A549 (cell line): ENCODE results near the gene ZNF669. TPM values are rescaled to one million over a fixed set of nuclear protein-coding genes. Genes with fewer than 3 reads are reported as not detected.

Experiments used
- ATAC-seq, 2 experiments: fragments of 200-7000 bp in 1 of 2; fragments of >200 bp in 1 of 2; cut with Nextera tagmentation in 1 of 2; cut with Tn5 transposase in 1 of 2; 3 replicates each; pipeline versions ENCODE4 v1.8.0 to v1.9.1; 2018 to 2020; ENCODE audit warnings: mild to moderate bottlenecking in 1 of 2, moderate library complexity in 1 of 2
- CTCF ChIA-PET: fragments of 300-600 bp; sonication (Branson Sonifier 250); formaldehyde crosslinking; extraction: SDS; loops from one replicate; lab custom pipeline; 2021; ENCODE audit warnings: antibody characterized with exemption, inconsistent platforms; lab: Yijun Ruan, JAX
- POLR2A ChIA-PET: fragments of 350-600 bp; formaldehyde crosslinking; extraction: SDS; loops from one replicate; lab custom pipeline; 2021; ENCODE audit warnings: antibody characterized with exemption, inconsistent platforms; lab: Yijun Ruan, JAX
- DNase-seq, 2 experiments: peaks; one replicate each; pipeline versions ENCODE4 v3.0.0 to v3.0.0-alpha.2; 2011 to 2016; ENCODE audit warnings: low read depth in 1 of 2, low spot score in 1 of 2
- FAIRE-seq: peaks from 2 replicates; lab custom pipeline; 2011; peaks lifted over from hg19 to GRCh38; lab: Jason Lieb, UNC
- H3K27ac ChIP-seq, 2 experiments: fragments of >200 bp; sonication (Bioruptor Twin); formaldehyde crosslinking; 3 replicates each; pipeline ENCODE4 v1.5.1; 2016 to 2017
- H3K4me1 ChIP-seq: fragments of >200 bp; sonication (Bioruptor Twin); formaldehyde crosslinking; 3 replicates; pipeline ENCODE4 v1.6.1; 2016
- H3K4me2 ChIP-seq: fragments of >200 bp; sonication (Bioruptor Twin); formaldehyde crosslinking; 3 replicates; pipeline ENCODE4 v1.6.1; 2016
- H3K4me3 ChIP-seq: fragments of >200 bp; sonication (Bioruptor Twin); formaldehyde crosslinking; 3 replicates; pipeline ENCODE4 v1.5.1; 2016
- H3K9me3 ChIP-seq: fragments of >200 bp; sonication (Bioruptor Twin); formaldehyde crosslinking; 3 replicates; pipeline ENCODE4 v1.6.1; 2016
- BCL3 ChIP-seq: fragments of >200 bp; sonication (Bioruptor Twin); formaldehyde crosslinking; IDR thresholded peaks from 3 replicates; pipeline ENCODE4 v1.6.1; 2016
- BHLHE40 ChIP-seq: IDR thresholded peaks from 2 replicates; pipeline ENCODE4 v1.6.1; 2012; ENCODE audit warnings: low read depth, low read length, inconsistent platforms
- CBX2 ChIP-seq: fragments of 200-600 bp; sonication (generic); IDR thresholded peaks from 2 replicates; pipeline ENCODE4 v1.6.1; 2016; ENCODE audit warnings: low read depth, mild to moderate bottlenecking, borderline replicate concordance
- CHD2 ChIP-seq: fragments of 150-350 bp; IDR thresholded peaks from 2 replicates; pipeline ENCODE4 v1.6.1; 2014; ENCODE audit warnings: low read length; ENCODE audit not compliant: partially characterized antibody
- CTCF ChIP-seq: fragments of >200 bp; sonication (Bioruptor Twin); formaldehyde crosslinking; IDR thresholded peaks from 3 replicates; pipeline ENCODE4 v1.5.1; 2016
- EHF ChIP-seq: fragments of 250-450 bp; sonication (Bioruptor Pico); IDR thresholded peaks from 2 replicates; pipeline ENCODE4 v1.5.0; 2020; ENCODE audit warnings: mild to moderate bottlenecking
- FOSB ChIP-seq: fragments of 250-450 bp; sonication (Bioruptor Pico); IDR thresholded peaks from 2 replicates; pipeline ENCODE4 v1.5.0; 2020; ENCODE audit warnings: mild to moderate bottlenecking, moderate library complexity
- FOSL2 ChIP-seq, 2 experiments: fragments of 450-650 bp in 1 of 2; fragments of >200 bp in 1 of 2; sonication (Bioruptor Twin) in 1 of 2; formaldehyde crosslinking; IDR thresholded peaks; 2 replicates each; pipeline versions ENCODE4 v1.5.0 to v1.6.1; 2016 to 2020; ENCODE audit warnings: mild to moderate bottlenecking in 1 of 2, moderate library complexity in 1 of 2
- FOXS1 ChIP-seq: fragments of 250-450 bp; sonication (Bioruptor Pico); IDR thresholded peaks from 2 replicates; pipeline ENCODE4 v1.5.0; 2020; ENCODE audit warnings: mild to moderate bottlenecking, moderate library complexity
- HES2 ChIP-seq: fragments of >200 bp; sonication (Bioruptor Twin); formaldehyde crosslinking; IDR thresholded peaks from 2 replicates; pipeline ENCODE4 v1.6.1; 2016
- HEYL ChIP-seq: fragments of 250-450 bp; sonication (Bioruptor Pico); IDR thresholded peaks from 2 replicates; pipeline ENCODE4 v1.8.0; 2021; ENCODE audit warnings: mild to moderate bottlenecking, moderate library complexity
- HMGXB4 ChIP-seq: fragments of 250-450 bp; sonication (Bioruptor Pico); IDR thresholded peaks from 2 replicates; pipeline ENCODE4 v1.5.0; 2021; ENCODE audit warnings: mild to moderate bottlenecking, moderate library complexity, borderline replicate concordance
- HOXB5 ChIP-seq: fragments of 250-450 bp; sonication (Bioruptor Pico); IDR thresholded peaks from 2 replicates; pipeline ENCODE4 v1.5.0; 2020; ENCODE audit warnings: mild to moderate bottlenecking, moderate library complexity
- JUN ChIP-seq, 2 experiments: fragments of >200 bp; sonication (Bioruptor Twin); formaldehyde crosslinking; IDR thresholded peaks; 2 replicates in 1 of 2; 3 replicates in 1 of 2; pipeline ENCODE4 v1.6.1; 2016 to 2017
- KDM5A ChIP-seq: fragments of 200-600 bp; sonication (generic); IDR thresholded peaks from 2 replicates; pipeline ENCODE4 v1.6.1; 2016; ENCODE audit warnings: antibody characterized with exemption, mild to moderate bottlenecking
- MAZ ChIP-seq: fragments of 150-350 bp; IDR thresholded peaks from 2 replicates; pipeline ENCODE4 v1.6.1; 2014; ENCODE audit warnings: antibody characterized with exemption, low read depth, low read length, borderline replicate concordance
- MYC ChIP-seq: IDR thresholded peaks from 2 replicates; pipeline ENCODE4 v1.6.1; 2012; ENCODE audit warnings: mild to moderate bottlenecking, inconsistent platforms, low read length, improper control_type of control experiment, borderline replicate concordance
- NR3C1 ChIP-seq: fragments of >200 bp; sonication (Bioruptor Twin); formaldehyde crosslinking; IDR thresholded peaks from 3 replicates; pipeline ENCODE4 v1.6.1; 2017
- PBX3 ChIP-seq: IDR thresholded peaks from 2 replicates; pipeline ENCODE4 v1.6.1; 2012
- POLR2A ChIP-seq: IDR thresholded peaks from 2 replicates; pipeline ENCODE4 v1.6.1; 2012; ENCODE audit warnings: mild to moderate bottlenecking, low read length
- RARB ChIP-seq: fragments of 250-450 bp; sonication (Bioruptor Pico); IDR thresholded peaks from 2 replicates; pipeline ENCODE4 v1.8.0; 2021; ENCODE audit warnings: mild to moderate bottlenecking, moderate library complexity
- RFX5 ChIP-seq: fragments of 450-650 bp; IDR thresholded peaks from 2 replicates; pipeline ENCODE4 v1.7.1; 2014; ENCODE audit warnings: antibody characterized with exemption, mild to moderate bottlenecking, moderate library complexity
- USF2 ChIP-seq: fragments of 450-650 bp; IDR thresholded peaks from 2 replicates; pipeline ENCODE4 v1.6.1; 2014; ENCODE audit warnings: antibody characterized with exemption
- ZC3H11A ChIP-seq: fragments of 450-650 bp; IDR thresholded peaks from 2 replicates; pipeline ENCODE4 v1.6.1; 2014; ENCODE audit warnings: antibody characterized with exemption, mild to moderate bottlenecking
- WGBS: methylation state at CpG from one replicate; pipeline ENCODE4 v1.1.6; 2017; ENCODE audit errors: missing lambda C conversion rate; 5-methylcytosine and 5-hydroxymethylcytosine counted together
- polyA plus RNA-seq, 4 experiments: library from polyadenylated mRNA; depleted of rRNA in 3 of 4; stranded (reverse); fragments of >200 nt; fragmentation: RNase III in 1 of 4; extraction: RNeasy Plus Mini Kit Qiagen cat#74134 plus additional on column Dnase treatment in 1 of 4; gene quantifications; 2 replicates in 3 of 4; 3 replicates in 1 of 4; pipeline ENCODE4 v1.2.3, GENCODE V29; 2011 to 2017

The ZNF669 gene
- polyA plus RNA-seq, 2 of the 4 experiments (the other 2 are of a cell fraction), result 3.6 to 5.3 TPM

GRCh38 chr1:247115545-247115944, 11.4 kb upstream of the ZNF669 start:
- FAIRE-seq (no peak), DNase-seq (no peak), ATAC-seq (no peak)
- Histone ChIP-seq H3K4me3 (no peak overlapping the region), H3K4me1 (no peaks in the 10 kb centered on the region), H3K9me3 (peaks cover 37% of the 10 kb centered on the region), H3K4me2 (no peak overlapping the region), H3K27ac (no peak overlapping the region)
- 68% methylated on average over 3 of the region's 12 CpGs for WGBS
- ChIA-PET POLR2A (no interaction called here), CTCF (no interaction called here)
- TF ChIP-seq HOXB5 (CRISPR knock-in tag) (no peak), USF2 (no peak), FOSL2 (IDR thresholded peaks at IDR 0.05) (no peak), FOSL2 (CRISPR knock-in tag; IDR thresholded peaks at IDR 0.05) (no peak), CBX2 (no peak), FOXS1 (CRISPR knock-in tag) (no peak), EHF (CRISPR knock-in tag) (no peak)

- H3K4me3 ChIP-seq, result no peak overlapping the region
- DNase-seq (no peak), ATAC-seq (no peak), FAIRE-seq (no peak)
- H3K27ac ChIP-seq, result no peak overlapping the region
- H3K4me2 ChIP-seq, result no peak overlapping the region
- 65% methylated on average over 7 of the region's 7 CpGs for WGBS
- peaks cover 38% of the 10 kb centered on the region for H3K9me3 ChIP-seq
- TF ChIP-seq ZC3H11A, result no peak
- TF ChIP-seq CTCF, result no peak
- no peak for TF ChIP-seq MAZ
- no peak for TF ChIP-seq PBX3
- TF ChIP-seq RFX5, result no peak
- TF ChIP-seq RARB (CRISPR knock-in tag), result no peak
- ChIA-PET CTCF (no interaction called here), POLR2A (no interaction called here)
- no peaks in the 10 kb centered on the region for H3K4me1 ChIP-seq
Measured at GRCh38 chr1:247115141-247115510, 11.0 kb upstream of the ZNF669 start.

- CTCF ChIA-PET, result no interaction called here
- no peak for TF ChIP-seq FOXS1 (CRISPR knock-in tag)
- TF ChIP-seq RFX5, result no peak
- TF ChIP-seq FOSL2 (IDR thresholded peaks at IDR 0.05), result no peak
- TF ChIP-seq FOSL2 (CRISPR knock-in tag; IDR thresholded peaks at IDR 0.05), result no peak
- TF ChIP-seq HEYL, result no peak
- no peak for TF ChIP-seq CHD2
- TF ChIP-seq HMGXB4 (CRISPR knock-in tag), result no peak
- TF ChIP-seq FOSB (CRISPR knock-in tag), result no peak
- TF ChIP-seq HES2, result no peak
- no peak for TF ChIP-seq KDM5A
- no peak for TF ChIP-seq JUN (IDR thresholded peaks at IDR 0.05)
- no peak for TF ChIP-seq BCL3
- no peak for TF ChIP-seq NR3C1
- TF ChIP-seq BHLHE40, result no peak
- TF ChIP-seq POLR2A, result no peak
- no peak for TF ChIP-seq MYC
- TF ChIP-seq PBX3, result no peak
Measured at GRCh38 chr1:247114351-247115140, 10.4 kb upstream of the ZNF669 start.

More at GRCh38 chr1:247114351-247115140, 10.4 kb upstream of the ZNF669 start:
- no peaks in the 10 kb centered on the region for H3K4me1 ChIP-seq
- no peak overlapping the region for H3K27ac ChIP-seq
- no peak overlapping the region for H3K4me2 ChIP-seq
- no peak for FAIRE-seq
- H3K9me3 ChIP-seq, result peaks cover 42% of the 10 kb centered on the region
- POLR2A ChIA-PET, result no interaction called here
- no peak overlapping the region for H3K4me3 ChIP-seq
- no peak for ATAC-seq
- 62% methylated on average over 12 of the region's 13 CpGs for WGBS
- DNase-seq, result no peak
